HEK293 (cell line): Measurements from ENCODE around the gene CFAP69.

Experiments
- CTCF ChIA-PET: fragments of 350-600 bp; formaldehyde crosslinking; extraction: SDS; loops from one replicate; lab custom pipeline; 2021; ENCODE audit warnings: antibody characterized with exemption; lab: Yijun Ruan, JAX
- POLR2A ChIA-PET: fragments of 300-600 bp; formaldehyde crosslinking; extraction: SDS; loops from one replicate; lab custom pipeline; 2020; ENCODE audit warnings: antibody characterized with exemption, inconsistent platforms; lab: Yijun Ruan, JAX
- H3K27ac ChIP-seq: fragments of 200-500 bp; sonication (Bioruptor generic); 2 replicates; pipeline ENCODE4 v1.5.1; 2014; ENCODE audit warnings: low read depth, low read length, control low read depth, inconsistent platforms; ENCODE audit errors: extremely low read depth
- H3K36me3 ChIP-seq, 2 experiments: fragments of 200-500 bp in 1 of 2; sonication (Bioruptor generic) in 1 of 2; 1 replicate in 1 of 2; 2 replicates in 1 of 2; pipeline ENCODE4 v1.5.1; 2014 to 2017; ENCODE audit warnings: inconsistent platforms in 2 of 2, low read length in 2 of 2; ENCODE audit not compliant: control insufficient read depth in 2 of 2, insufficient read depth in 1 of 2
- H3K4me1 ChIP-seq: fragments of 200-500 bp; sonication (Bioruptor generic); 2 replicates; pipeline ENCODE4 v1.5.1; 2014; ENCODE audit warnings: mild to moderate bottlenecking, low read length, inconsistent platforms; ENCODE audit not compliant: control insufficient read depth, insufficient read depth
- H3K4me3 ChIP-seq: 2 replicates; pipeline ENCODE4 v1.5.1; 2011; ENCODE audit warnings: low read depth, mild to moderate bottlenecking, control low read depth, low read length, moderate library complexity
- H3K9me3 ChIP-seq: fragments of 200-500 bp; sonication (Bioruptor generic); 2 replicates; pipeline ENCODE4 v1.5.1; 2014; ENCODE audit warnings: low read depth, low read length, inconsistent platforms; ENCODE audit not compliant: control insufficient read depth, insufficient read depth
- EGR2 ChIP-seq: fragments of 450-650 bp; formaldehyde crosslinking; IDR thresholded peaks from 2 replicates; pipeline ENCODE4 v1.5.1; 2016; ENCODE audit warnings: low read depth, missing biosample characterization, missing genetic modification characterization
- GLIS2 ChIP-seq: fragments of 450-650 bp; formaldehyde crosslinking; IDR thresholded peaks from 2 replicates; pipeline ENCODE4 v1.5.1; 2016; ENCODE audit warnings: missing biosample characterization, missing genetic modification characterization
- KLF1 ChIP-seq: fragments of 450-650 bp; formaldehyde crosslinking; IDR thresholded peaks from 2 replicates; pipeline ENCODE4 v1.5.1; 2016; ENCODE audit warnings: missing biosample characterization, missing genetic modification characterization
- SCRT1 ChIP-seq: fragments of 450-650 bp; formaldehyde crosslinking; IDR thresholded peaks from 2 replicates; pipeline ENCODE4 v1.5.1; 2016; ENCODE audit warnings: missing biosample characterization, missing genetic modification characterization, borderline replicate concordance
- SCRT2 ChIP-seq: fragments of 450-650 bp; formaldehyde crosslinking; IDR thresholded peaks from 2 replicates; pipeline ENCODE4 v1.5.1; 2016; ENCODE audit warnings: missing biosample characterization, missing genetic modification characterization
- SP2 ChIP-seq: fragments of 450-650 bp; formaldehyde crosslinking; IDR thresholded peaks from 2 replicates; pipeline ENCODE4 v1.5.1; 2016; ENCODE audit warnings: missing biosample characterization, missing genetic modification characterization
- SP3 ChIP-seq: fragments of 450-650 bp; formaldehyde crosslinking; IDR thresholded peaks from 2 replicates; pipeline ENCODE4 v1.5.1; 2016; ENCODE audit warnings: missing biosample characterization, missing genetic modification characterization
- ZBTB17 ChIP-seq: fragments of 450-650 bp; formaldehyde crosslinking; IDR thresholded peaks from 2 replicates; pipeline ENCODE4 v1.5.1; 2016; ENCODE audit warnings: missing biosample characterization, missing genetic modification characterization
- ZBTB20 ChIP-seq: fragments of 450-650 bp; formaldehyde crosslinking; IDR thresholded peaks from 2 replicates; pipeline ENCODE4 v1.5.1; 2016; ENCODE audit warnings: missing biosample characterization, missing genetic modification characterization
- ZFHX2 ChIP-seq: fragments of 450-650 bp; formaldehyde crosslinking; conservative IDR thresholded peaks from 2 replicates; pipeline ENCODE4 v1.5.1; 2016; ENCODE audit warnings: missing biosample characterization, missing genetic modification characterization
- ZNF10 ChIP-seq: fragments of 450-650 bp; formaldehyde crosslinking; IDR thresholded peaks from 2 replicates; pipeline ENCODE4 v1.5.1; 2017; ENCODE audit warnings: missing biosample characterization, missing genetic modification characterization
- ZNF138 ChIP-seq: fragments of 450-650 bp; formaldehyde crosslinking; IDR thresholded peaks from 2 replicates; pipeline ENCODE4 v1.5.1; 2016; ENCODE audit warnings: missing biosample characterization, missing genetic modification characterization, borderline replicate concordance
- ZNF335 ChIP-seq: fragments of 450-650 bp; formaldehyde crosslinking; conservative IDR thresholded peaks from 2 replicates; pipeline ENCODE4 v1.5.1; 2016; ENCODE audit warnings: missing biosample characterization, missing genetic modification characterization
- ZNF510 ChIP-seq: fragments of 450-650 bp; formaldehyde crosslinking; IDR thresholded peaks from 2 replicates; pipeline ENCODE4 v1.5.1; 2018; ENCODE audit warnings: mild to moderate bottlenecking, missing genetic modification characterization, missing biosample characterization; ENCODE audit not compliant: insufficient replicate concordance
- ZNF514 ChIP-seq: fragments of 450-650 bp; formaldehyde crosslinking; IDR thresholded peaks from 2 replicates; pipeline ENCODE4 v1.5.1; 2016; ENCODE audit warnings: missing biosample characterization, missing genetic modification characterization
- ZNF600 ChIP-seq: fragments of 450-650 bp; formaldehyde crosslinking; IDR thresholded peaks from 2 replicates; pipeline ENCODE4 v1.5.1; 2016; ENCODE audit warnings: missing biosample characterization, missing genetic modification characterization
- ZNF610 ChIP-seq: fragments of 450-650 bp; formaldehyde crosslinking; IDR thresholded peaks from 2 replicates; pipeline ENCODE4 v1.5.1; 2016; ENCODE audit warnings: missing biosample characterization, missing genetic modification characterization, borderline replicate concordance
- ZNF626 ChIP-seq: fragments of 450-650 bp; sonication (Bioruptor Pico); formaldehyde crosslinking; IDR thresholded peaks from 2 replicates; pipeline ENCODE4 v1.5.1; 2018; ENCODE audit warnings: missing biosample characterization, missing genetic modification characterization, inconsistent platforms
- ZNF76 ChIP-seq: fragments of 450-650 bp; formaldehyde crosslinking; IDR thresholded peaks from 2 replicates; pipeline ENCODE4; 2016; ENCODE audit warnings: low read depth, missing biosample characterization, missing genetic modification characterization, borderline replicate concordance
- ZXDB ChIP-seq: fragments of 450-650 bp; formaldehyde crosslinking; IDR thresholded peaks from 2 replicates; pipeline ENCODE4 v1.5.1; 2016; ENCODE audit warnings: missing biosample characterization, missing genetic modification characterization
- TF ChIP-seq, protein P1 (sequence below): fragments of 450-650 bp; IDR thresholded peaks from 2 replicates; pipeline ENCODE4 v1.5.1; 2018; ENCODE audit warnings: missing biosample characterization, mild to moderate bottlenecking, missing genetic modification characterization
- TF ChIP-seq, protein P2 (sequence below): fragments of 450-650 bp; formaldehyde crosslinking; IDR thresholded peaks from 2 replicates; pipeline ENCODE4 v1.5.1; 2016; ENCODE audit warnings: missing biosample characterization, missing genetic modification characterization
- TF ChIP-seq, protein P3 (sequence below): fragments of 450-650 bp; formaldehyde crosslinking; IDR thresholded peaks from 2 replicates; pipeline ENCODE4 v1.5.1; 2016; ENCODE audit warnings: missing biosample characterization, missing genetic modification characterization
- TF ChIP-seq, protein P4 (sequence below): fragments of 450-650 bp; formaldehyde crosslinking; IDR thresholded peaks from 2 replicates; pipeline ENCODE4 v1.5.1; 2016; ENCODE audit warnings: missing biosample characterization, missing genetic modification characterization

Gene CFAP69

DNA sequence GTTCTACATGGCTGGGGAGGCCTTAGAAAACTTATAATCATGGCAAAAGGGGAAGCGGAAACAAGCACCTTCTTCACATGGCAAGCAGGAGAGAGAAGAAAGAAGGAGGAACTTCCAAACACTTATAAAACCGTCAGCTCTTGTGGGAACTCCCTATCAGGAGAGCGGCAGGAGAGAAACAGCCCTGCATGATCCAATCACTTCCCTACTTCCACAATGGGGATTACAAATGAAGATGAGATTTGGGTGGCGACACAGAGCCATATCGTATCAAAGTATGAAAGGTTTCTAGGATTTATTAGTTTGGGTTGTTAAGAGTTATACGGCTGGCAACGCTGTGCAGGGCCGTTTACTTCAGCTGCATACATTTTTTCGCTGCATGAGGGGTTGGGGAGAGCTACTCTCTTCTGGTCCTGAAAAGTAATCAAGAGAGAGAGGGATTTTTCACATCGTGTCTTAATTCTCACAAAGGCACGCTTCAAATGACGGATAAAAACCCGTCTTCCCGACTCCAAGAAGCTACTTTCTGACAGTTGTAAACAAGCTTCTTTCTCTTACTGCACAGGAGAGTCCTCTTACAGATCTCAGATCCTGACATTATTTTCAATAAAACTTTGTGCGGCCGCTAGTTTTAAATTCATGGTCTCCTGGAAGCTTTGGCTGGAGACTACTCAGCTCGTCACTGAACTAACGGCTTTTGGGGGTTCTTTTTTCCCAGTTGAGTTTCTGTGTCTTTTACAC, 100.8 kb downstream of the CFAP69 start:
- peak overlapping the region; percentile 90 for H3K4me3 ChIP-seq
- H3K27ac ChIP-seq, result no peak overlapping the region; the same call in 1 of the 2 replicates
- no peaks in the 10 kb centered on the region for H3K4me1 ChIP-seq
- H3K9me3 ChIP-seq, result no peaks in the 10 kb centered on the region
- H3K36me3 ChIP-seq, result no peaks in the 10 kb centered on the region
- TF ChIP-seq ZBTB20 (tag by site-specific recombination), result peak; percentile 38; the same call in 1 of the 2 replicates
- TF ChIP-seq ZNF600 (tag by site-specific recombination), result no peak
- peak; percentile 43; the same call in 1 of the 2 replicates for TF ChIP-seq ZNF335 (tag by site-specific recombination)
- TF ChIP-seq ZNF514, result no peak
- TF ChIP-seq ZNF510 (tag by site-specific recombination), result no peak
- CTCF ChIA-PET, result interaction anchor here (0.5 to 1.3 kb wide), 6 partner anchors 9 to 283 kb away, joined by 3 to 5 read pairs (median 3); no protein-coding TSS in a partner anchor
- POLR2A ChIA-PET, result interaction anchor here (0.7 to 1.8 kb wide), 3 partner anchors 9 to 134 kb away, joined by 3 to 7 read pairs (median 4); partner anchors contain the start of gene STEAP2

DNA sequence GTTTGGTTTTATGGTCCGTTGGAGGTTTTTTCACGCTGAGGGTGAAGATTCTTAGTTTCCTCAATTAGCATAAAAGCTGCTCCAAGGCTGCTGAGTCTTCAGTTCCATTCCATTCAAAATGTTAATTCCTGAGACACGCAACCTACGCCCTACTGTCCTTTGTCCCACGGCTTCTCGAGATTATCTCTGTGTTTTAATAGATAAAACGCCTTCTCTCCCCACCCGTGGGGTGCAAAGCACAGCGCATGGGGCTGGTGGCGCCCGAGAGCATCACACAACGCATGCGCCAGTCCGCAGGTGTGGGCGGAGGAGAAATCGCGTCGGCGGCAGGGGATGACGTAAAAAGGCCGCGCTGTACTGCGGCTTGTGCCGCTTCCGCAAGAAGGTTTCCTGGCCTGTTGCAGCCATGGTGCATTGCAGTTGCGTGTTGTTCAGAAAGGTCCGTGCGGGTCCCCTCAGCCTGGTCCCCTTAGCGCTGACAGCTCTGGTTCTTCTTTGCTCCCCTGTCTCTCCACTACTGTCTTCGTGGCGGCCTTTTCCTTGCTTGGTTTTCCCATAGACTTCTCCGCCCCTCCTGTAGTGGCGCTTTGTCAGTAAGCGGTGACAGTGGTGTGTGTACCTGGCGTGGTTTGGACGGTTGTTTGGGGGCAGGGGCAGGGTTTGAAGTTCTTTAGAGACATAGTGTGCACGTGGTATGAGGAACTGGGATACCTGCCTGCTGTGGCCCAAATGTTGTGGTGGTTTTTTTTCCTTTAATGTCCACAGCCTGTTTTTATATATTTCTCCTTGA, 101.6 kb downstream of the CFAP69 start, which contains the start of gene GTPBP10:
TSS of gene GTPBP10 (plus strand) at position 381 of the 790 bp plus-strand sequence. CDS start at position 407, 26 bp downstream.
- ChIA-PET CTCF (interaction anchor here (0.7 to 1.3 kb wide), 4 partner anchors 10 to 160 kb away, joined by 3 to 5 read pairs (median 4); no protein-coding TSS in a partner anchor), POLR2A (interaction anchor here (0.7 to 1.8 kb wide), 3 partner anchors 10 to 135 kb away, joined by 3 to 7 read pairs (median 4); partner anchors contain the start of gene STEAP2)
- peak within 1 kb of the TSS; percentile 46 for H3K27ac ChIP-seq
- H3K9me3 ChIP-seq, result no peaks in the 10 kb centered on the region
- peak within 1 kb of the TSS; percentile 90 for H3K4me3 ChIP-seq
- H3K36me3 ChIP-seq, result no peaks in the 10 kb centered on the region
- no peaks in the 10 kb centered on the region for H3K4me1 ChIP-seq
- TF ChIP-seq ZBTB17 (tag by site-specific recombination), result peak; percentile 63
- TF ChIP-seq, protein P1, sequence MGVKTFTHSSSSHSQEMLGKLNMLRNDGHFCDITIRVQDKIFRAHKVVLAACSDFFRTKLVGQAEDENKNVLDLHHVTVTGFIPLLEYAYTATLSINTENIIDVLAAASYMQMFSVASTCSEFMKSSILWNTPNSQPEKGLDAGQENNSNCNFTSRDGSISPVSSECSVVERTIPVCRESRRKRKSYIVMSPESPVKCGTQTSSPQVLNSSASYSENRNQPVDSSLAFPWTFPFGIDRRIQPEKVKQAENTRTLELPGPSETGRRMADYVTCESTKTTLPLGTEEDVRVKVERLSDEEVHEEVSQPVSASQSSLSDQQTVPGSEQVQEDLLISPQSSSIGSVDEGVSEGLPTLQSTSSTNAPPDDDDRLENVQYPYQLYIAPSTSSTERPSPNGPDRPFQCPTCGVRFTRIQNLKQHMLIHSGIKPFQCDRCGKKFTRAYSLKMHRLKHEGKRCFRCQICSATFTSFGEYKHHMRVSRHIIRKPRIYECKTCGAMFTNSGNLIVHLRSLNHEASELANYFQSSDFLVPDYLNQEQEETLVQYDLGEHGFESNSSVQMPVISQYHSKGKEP (tag by site-specific recombination), result peak; percentile 61; the same call in 1 of the 2 replicates
- no peak for TF ChIP-seq ZNF10 (tag by site-specific recombination)
- TF ChIP-seq KLF1, result peak; percentile 23; the same call in 1 of the 2 replicates
- TF ChIP-seq ZNF138 (tag by site-specific recombination), result no peak
- 0 out of 2 replicates have a peak, but pooled peaks have one; percentile 54 for TF ChIP-seq GLIS2 (tag by site-specific recombination)
- TF ChIP-seq, protein P2, sequence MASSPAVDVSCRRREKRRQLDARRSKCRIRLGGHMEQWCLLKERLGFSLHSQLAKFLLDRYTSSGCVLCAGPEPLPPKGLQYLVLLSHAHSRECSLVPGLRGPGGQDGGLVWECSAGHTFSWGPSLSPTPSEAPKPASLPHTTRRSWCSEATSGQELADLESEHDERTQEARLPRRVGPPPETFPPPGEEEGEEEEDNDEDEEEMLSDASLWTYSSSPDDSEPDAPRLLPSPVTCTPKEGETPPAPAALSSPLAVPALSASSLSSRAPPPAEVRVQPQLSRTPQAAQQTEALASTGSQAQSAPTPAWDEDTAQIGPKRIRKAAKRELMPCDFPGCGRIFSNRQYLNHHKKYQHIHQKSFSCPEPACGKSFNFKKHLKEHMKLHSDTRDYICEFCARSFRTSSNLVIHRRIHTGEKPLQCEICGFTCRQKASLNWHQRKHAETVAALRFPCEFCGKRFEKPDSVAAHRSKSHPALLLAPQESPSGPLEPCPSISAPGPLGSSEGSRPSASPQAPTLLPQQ, result no peak
- TF ChIP-seq, protein P3, sequence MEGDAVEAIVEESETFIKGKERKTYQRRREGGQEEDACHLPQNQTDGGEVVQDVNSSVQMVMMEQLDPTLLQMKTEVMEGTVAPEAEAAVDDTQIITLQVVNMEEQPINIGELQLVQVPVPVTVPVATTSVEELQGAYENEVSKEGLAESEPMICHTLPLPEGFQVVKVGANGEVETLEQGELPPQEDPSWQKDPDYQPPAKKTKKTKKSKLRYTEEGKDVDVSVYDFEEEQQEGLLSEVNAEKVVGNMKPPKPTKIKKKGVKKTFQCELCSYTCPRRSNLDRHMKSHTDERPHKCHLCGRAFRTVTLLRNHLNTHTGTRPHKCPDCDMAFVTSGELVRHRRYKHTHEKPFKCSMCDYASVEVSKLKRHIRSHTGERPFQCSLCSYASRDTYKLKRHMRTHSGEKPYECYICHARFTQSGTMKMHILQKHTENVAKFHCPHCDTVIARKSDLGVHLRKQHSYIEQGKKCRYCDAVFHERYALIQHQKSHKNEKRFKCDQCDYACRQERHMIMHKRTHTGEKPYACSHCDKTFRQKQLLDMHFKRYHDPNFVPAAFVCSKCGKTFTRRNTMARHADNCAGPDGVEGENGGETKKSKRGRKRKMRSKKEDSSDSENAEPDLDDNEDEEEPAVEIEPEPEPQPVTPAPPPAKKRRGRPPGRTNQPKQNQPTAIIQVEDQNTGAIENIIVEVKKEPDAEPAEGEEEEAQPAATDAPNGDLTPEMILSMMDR (tag by site-specific recombination), result peak; percentile 83
- no peak for TF ChIP-seq ZNF626
- TF ChIP-seq ZNF76 (tag by site-specific recombination), result peak; percentile 80
- TF ChIP-seq, protein P4, sequence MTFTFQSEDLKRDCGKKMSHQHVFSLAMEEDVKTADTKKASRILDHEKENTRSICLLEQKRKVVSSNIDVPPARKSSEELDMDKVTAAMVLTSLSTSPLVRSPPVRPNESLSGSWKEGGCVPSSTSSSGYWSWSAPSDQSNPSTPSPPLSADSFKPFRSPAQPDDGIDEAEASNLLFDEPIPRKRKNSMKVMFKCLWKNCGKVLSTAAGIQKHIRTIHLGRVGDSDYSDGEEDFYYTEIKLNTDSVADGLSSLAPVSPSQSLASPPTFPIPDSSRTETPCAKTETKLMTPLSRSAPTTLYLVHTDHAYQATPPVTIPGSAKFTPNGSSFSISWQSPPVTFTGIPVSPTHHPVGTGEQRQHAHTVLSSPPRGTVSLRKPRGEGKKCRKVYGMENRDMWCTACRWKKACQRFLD (tag by site-specific recombination), result no peak
- TF ChIP-seq EGR2 (tag by site-specific recombination), result peak; percentile 89
- peak; percentile 95 for TF ChIP-seq SCRT1 (tag by site-specific recombination)
- peak; percentile 97 for TF ChIP-seq SCRT2 (tag by site-specific recombination)
- peak; percentile 75 for TF ChIP-seq ZNF600 (tag by site-specific recombination)
- peak; percentile 95 for TF ChIP-seq ZFHX2
- TF ChIP-seq ZXDB, result peak; percentile 81
- TF ChIP-seq SP2, result peak; percentile 25; the same call in 1 of the 2 replicates
- TF ChIP-seq ZNF610 (tag by site-specific recombination), result 0 out of 2 replicates have a peak, but pooled peaks have one; percentile 22
- peak; percentile 62 for TF ChIP-seq SP3 (tag by site-specific recombination)
